AG09319 (cell line): ENCODE results near the gene SEC24C.

ENCODE experiments used
- DNase-seq: peaks from one replicate; pipeline ENCODE4 v3.0.0-alpha.2; 2010; ENCODE audit warnings: low read depth; ENCODE audit errors: extremely low read depth
- CTCF ChIP-seq: IDR thresholded peaks from 2 replicates; pipeline ENCODE4 v1.5.1; 2011; ENCODE audit warnings: low read depth, mild to moderate bottlenecking, inconsistent platforms, low read length, moderate library complexity

Gene SEC24C

GRCh38 chr10:73818402-73818801, 74.2 kb downstream of the SEC24C start:
- TF ChIP-seq CTCF = no peak
- DNase-seq = no peak

GRCh38 chr10:73819081-73819480, 74.9 kb downstream of the SEC24C start:
- no peak for DNase-seq
- no peak for TF ChIP-seq CTCF

GRCh38 chr10:73819513-73820093, 75.4 kb downstream of the SEC24C start:
- DNase-seq = no peak
- no peak for TF ChIP-seq CTCF
